Measurements from ENCODE around the gene CPT2.
A peak's percentile ranks its signal among the peaks of the same experiment; 100 is the strongest.

Gene CPT2

DNA sequence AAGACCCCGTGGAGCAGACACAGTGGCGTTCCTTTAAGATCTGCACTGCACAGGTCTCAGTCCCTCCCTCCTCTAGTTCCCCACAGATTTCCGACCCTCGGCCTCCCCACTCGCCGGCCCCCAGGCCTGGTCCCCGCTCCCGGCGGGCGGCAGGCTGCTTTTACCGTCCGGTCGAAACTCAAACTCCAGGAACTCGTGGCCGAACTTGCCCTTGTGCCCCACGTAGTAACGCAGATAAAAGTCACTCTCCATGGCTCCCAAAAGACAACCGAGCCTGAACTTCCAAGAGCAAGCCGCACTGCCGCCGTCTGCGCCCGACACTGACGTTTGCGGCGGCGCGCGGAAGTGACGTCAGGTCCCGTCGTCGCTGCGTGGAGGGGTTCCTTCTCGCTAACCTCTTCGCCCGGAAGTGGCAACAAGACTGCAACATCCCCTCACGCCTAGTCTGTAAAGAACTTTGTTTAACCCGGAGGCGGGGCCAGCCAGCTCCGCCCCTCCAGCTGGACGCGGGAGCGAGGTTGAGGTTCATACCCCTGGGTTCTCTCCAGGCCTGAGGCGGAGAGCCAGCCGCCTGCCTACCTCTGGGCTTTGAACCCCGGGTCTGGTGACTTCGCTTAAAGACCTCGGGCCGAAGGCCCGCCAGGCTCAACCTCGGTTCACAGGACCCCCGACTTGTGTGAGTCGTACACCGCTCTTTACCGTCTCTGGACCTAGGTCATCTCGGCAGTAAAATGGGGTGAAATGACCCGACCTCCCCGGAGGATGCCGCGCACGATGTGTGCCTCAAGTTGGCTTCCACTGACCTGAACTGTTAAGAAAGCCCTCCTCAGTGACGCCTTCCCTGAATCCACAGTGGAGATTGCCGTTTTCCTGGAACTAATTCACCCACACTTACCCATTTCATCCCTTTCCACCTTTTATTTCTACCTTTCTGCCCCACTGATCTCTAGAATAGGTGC is 41.9 kb downstream of the CPT2 start, which contains the start of gene MAGOH:
MAGOH (minus strand) TSS at position 322 of the 959 bp plus-strand sequence; CDS start at position 252, 70 bp downstream.
- H3K4me3 ChIP-seq (ENCODE audit: low read depth, low read length), result peak within 1 kb of the TSS; percentile 86
- no peaks in the 10 kb centered on the region for H3K4me1 ChIP-seq (ENCODE audit: control insufficient read depth, insufficient read depth, low read length)
- ChIA-PET CTCF (interaction anchor here (0.6 kb wide), 1 partner anchor 539 kb away, joined by 5 read pairs; no protein-coding TSS in a partner anchor), POLR2A (interaction anchor here (0.5 to 1.8 kb wide), 5 partner anchors 8 to 38 kb away, joined by 3 to 6 read pairs (median 3); no protein-coding TSS in a partner anchor)
- H3K36me3 ChIP-seq (ENCODE audit: control insufficient read depth in 2 of 2, insufficient read depth in 1 of 2, low read length in 2 of 2), result peaks cover 14 to 33% of the 10 kb centered on the region in 2 experiments
- H3K27ac ChIP-seq (ENCODE audit: extremely low read depth, low read depth, low read length), result peak within 1 kb of the TSS; percentile 20; the same call in 1 of the 2 replicates
- H3K9me3 ChIP-seq (ENCODE audit: control insufficient read depth, insufficient read depth, low read depth, low read length), result no peaks in the 10 kb centered on the region
- no peak for TF ChIP-seq HOXA7 (CRISPR knock-in tag; IDR thresholded peaks at IDR 0.05; ENCODE audit: borderline replicate concordance)
- TF ChIP-seq ZNF571 (tag by site-specific recombination; IDR thresholded peaks at IDR 0.05), result no peak
- no peak for TF ChIP-seq ZNF785 (tag by site-specific recombination; IDR thresholded peaks at IDR 0.05)
- TF ChIP-seq ZNF214 (tag by site-specific recombination; IDR thresholded peaks at IDR 0.05; ENCODE audit: borderline replicate concordance), result no peak
- TF ChIP-seq, protein P1, sequence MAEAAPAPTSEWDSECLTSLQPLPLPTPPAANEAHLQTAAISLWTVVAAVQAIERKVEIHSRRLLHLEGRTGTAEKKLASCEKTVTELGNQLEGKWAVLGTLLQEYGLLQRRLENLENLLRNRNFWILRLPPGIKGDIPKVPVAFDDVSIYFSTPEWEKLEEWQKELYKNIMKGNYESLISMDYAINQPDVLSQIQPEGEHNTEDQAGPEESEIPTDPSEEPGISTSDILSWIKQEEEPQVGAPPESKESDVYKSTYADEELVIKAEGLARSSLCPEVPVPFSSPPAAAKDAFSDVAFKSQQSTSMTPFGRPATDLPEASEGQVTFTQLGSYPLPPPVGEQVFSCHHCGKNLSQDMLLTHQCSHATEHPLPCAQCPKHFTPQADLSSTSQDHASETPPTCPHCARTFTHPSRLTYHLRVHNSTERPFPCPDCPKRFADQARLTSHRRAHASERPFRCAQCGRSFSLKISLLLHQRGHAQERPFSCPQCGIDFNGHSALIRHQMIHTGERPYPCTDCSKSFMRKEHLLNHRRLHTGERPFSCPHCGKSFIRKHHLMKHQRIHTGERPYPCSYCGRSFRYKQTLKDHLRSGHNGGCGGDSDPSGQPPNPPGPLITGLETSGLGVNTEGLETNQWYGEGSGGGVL (tag by site-specific recombination; IDR thresholded peaks at IDR 0.05), result no peak
- TF ChIP-seq BCL6B (tag by site-specific recombination; IDR thresholded peaks at IDR 0.05), result no peak
- TF ChIP-seq ZNF530 (tag by site-specific recombination; IDR thresholded peaks at IDR 0.05; ENCODE audit: low read depth), result no peak
- no peak for TF ChIP-seq MEIS1 (CRISPR knock-in tag; IDR thresholded peaks at IDR 0.05; ENCODE audit: borderline replicate concordance)
- peak; percentile 69; the same call in 1 of the 2 replicates for TF ChIP-seq KLF9 (tag by site-specific recombination; IDR thresholded peaks at IDR 0.05; ENCODE audit: low read depth)
- TF ChIP-seq REPIN1 (tag by site-specific recombination; IDR thresholded peaks at IDR 0.05; ENCODE audit: low read depth), result no peak
- no peak for TF ChIP-seq ZNF433 (tag by site-specific recombination; IDR thresholded peaks at IDR 0.05; ENCODE audit: low read depth)
- TF ChIP-seq, protein P2, sequence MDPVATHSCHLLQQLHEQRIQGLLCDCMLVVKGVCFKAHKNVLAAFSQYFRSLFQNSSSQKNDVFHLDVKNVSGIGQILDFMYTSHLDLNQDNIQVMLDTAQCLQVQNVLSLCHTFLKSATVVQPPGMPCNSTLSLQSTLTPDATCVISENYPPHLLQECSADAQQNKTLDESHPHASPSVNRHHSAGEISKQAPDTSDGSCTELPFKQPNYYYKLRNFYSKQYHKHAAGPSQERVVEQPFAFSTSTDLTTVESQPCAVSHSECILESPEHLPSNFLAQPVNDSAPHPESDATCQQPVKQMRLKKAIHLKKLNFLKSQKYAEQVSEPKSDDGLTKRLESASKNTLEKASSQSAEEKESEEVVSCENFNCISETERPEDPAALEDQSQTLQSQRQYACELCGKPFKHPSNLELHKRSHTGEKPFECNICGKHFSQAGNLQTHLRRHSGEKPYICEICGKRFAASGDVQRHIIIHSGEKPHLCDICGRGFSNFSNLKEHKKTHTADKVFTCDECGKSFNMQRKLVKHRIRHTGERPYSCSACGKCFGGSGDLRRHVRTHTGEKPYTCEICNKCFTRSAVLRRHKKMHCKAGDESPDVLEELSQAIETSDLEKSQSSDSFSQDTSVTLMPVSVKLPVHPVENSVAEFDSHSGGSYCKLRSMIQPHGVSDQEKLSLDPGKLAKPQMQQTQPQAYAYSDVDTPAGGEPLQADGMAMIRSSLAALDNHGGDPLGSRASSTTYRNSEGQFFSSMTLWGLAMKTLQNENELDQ (tag by site-specific recombination; IDR thresholded peaks at IDR 0.05; ENCODE audit: low read depth), result no peak
- TF ChIP-seq ZNF792 (tag by site-specific recombination; IDR thresholded peaks at IDR 0.05), result no peak
- no peak for TF ChIP-seq ZNF19 (tag by site-specific recombination; IDR thresholded peaks at IDR 0.05; ENCODE audit: low read depth)
- TF ChIP-seq YY1 (tag by site-specific recombination; IDR thresholded peaks at IDR 0.05), result 0 out of 2 replicates have a peak, but pooled peaks have one; percentile 21
- peak; percentile 98 for TF ChIP-seq ZNF2 (tag by site-specific recombination; IDR thresholded peaks at IDR 0.05)
- TF ChIP-seq KLF1 (tag by site-specific recombination; IDR thresholded peaks at IDR 0.05), result 0 out of 2 replicates have a peak, but pooled peaks have one; percentile 10
- TF ChIP-seq ZNF621 (tag by site-specific recombination; IDR thresholded peaks at IDR 0.05), result no peak
- TF ChIP-seq ZNF768 (tag by site-specific recombination; IDR thresholded peaks at IDR 0.05), result no peak
- 0 out of 2 replicates have a peak, but pooled peaks have one; percentile 72 for TF ChIP-seq ZNF692 (tag by site-specific recombination; IDR thresholded peaks at IDR 0.05)
- TF ChIP-seq, protein P3, sequence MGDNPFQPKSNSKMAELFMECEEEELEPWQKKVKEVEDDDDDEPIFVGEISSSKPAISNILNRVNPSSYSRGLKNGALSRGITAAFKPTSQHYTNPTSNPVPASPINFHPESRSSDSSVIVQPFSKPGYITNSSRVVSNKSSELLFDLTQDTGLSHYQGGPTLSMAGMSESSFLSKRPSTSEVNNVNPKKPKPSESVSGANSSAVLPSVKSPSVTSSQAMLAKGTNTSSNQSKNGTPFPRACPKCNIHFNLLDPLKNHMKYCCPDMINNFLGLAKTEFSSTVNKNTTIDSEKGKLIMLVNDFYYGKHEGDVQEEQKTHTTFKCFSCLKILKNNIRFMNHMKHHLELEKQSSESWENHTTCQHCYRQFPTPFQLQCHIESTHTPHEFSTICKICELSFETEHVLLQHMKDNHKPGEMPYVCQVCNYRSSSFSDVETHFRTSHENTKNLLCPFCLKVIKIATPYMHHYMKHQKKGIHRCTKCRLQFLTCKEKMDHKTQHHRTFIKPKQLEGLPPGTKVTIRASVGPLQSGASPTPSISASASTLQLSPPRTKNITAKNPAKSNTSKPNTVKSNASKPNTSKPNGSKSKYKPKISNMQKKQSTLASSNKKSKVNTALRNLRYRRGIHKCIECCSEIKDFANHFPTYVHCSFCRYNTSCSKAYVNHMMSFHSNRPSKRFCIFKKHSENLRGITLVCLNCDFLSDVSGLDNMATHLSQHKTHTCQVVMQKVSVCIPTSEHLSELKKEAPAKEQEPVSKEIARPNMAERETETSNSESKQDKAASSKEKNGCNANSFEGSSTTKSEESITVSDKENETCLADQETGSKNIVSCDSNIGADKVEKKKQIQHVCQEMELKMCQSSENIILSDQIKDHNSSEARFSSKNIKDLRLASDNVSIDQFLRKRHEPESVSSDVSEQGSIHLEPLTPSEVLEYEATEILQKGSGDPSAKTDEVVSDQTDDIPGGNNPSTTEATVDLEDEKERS (tag by site-specific recombination; IDR thresholded peaks at IDR 0.05), result no peak
- no peak for TF ChIP-seq ZBTB1 (tag by site-specific recombination; IDR thresholded peaks at IDR 0.05)
- TF ChIP-seq ZNF776 (tag by site-specific recombination; IDR thresholded peaks at IDR 0.05; ENCODE audit: borderline replicate concordance), result no peak
- TF ChIP-seq ZNF677 (tag by site-specific recombination; IDR thresholded peaks at IDR 0.05), result no peak
